ENCODE data around the gene GPR17. TPM values are rescaled to one million over a fixed set of nuclear protein-coding genes. Genes with fewer than 3 reads are reported as not detected.

Gene GPR17
- total RNA-seq, 1 donor from 2014 or later, result not detected

- H3K9me3 Mint-ChIP-seq (ENCODE audit: unreplicated experiment), result no peaks in the 10 kb centered on the region
- no peak overlapping the region for H3K27ac Mint-ChIP-seq (ENCODE audit: unreplicated experiment)
- TF ChIP-seq CTCF (IDR thresholded peaks at IDR 0.05), result no peak
- peaks cover 1% of the 10 kb centered on the region for H3K36me3 Mint-ChIP-seq (ENCODE audit: unreplicated experiment)
- no peak overlapping the region for H3K4me3 Mint-ChIP-seq (ENCODE audit: unreplicated experiment)
- no peak for DNase-seq (ENCODE audit: extremely low spot score, unreplicated experiment)
- H3K27me3 Mint-ChIP-seq (ENCODE audit: unreplicated experiment), result no peaks in the 10 kb centered on the region
- peaks cover 47% of the 10 kb centered on the region for H3K4me1 Mint-ChIP-seq (ENCODE audit: unreplicated experiment)
Observed at GRCh38 chr2:127659408-127660290, 13.7 kb downstream of the GPR17 start.

GRCh38 chr2:127660291-127660578, 14.3 kb downstream of the GPR17 start:
- DNase-seq (ENCODE audit: extremely low spot score, unreplicated experiment), result no peak
- Mint-ChIP-seq H3K4me3 (ENCODE audit: unreplicated experiment) (no peak overlapping the region), H3K27me3 (ENCODE audit: unreplicated experiment) (no peaks in the 10 kb centered on the region), H3K9me3 (ENCODE audit: unreplicated experiment) (no peaks in the 10 kb centered on the region), H3K4me1 (ENCODE audit: unreplicated experiment) (peaks cover 47% of the 10 kb centered on the region), H3K27ac (ENCODE audit: unreplicated experiment) (no peak overlapping the region), H3K36me3 (ENCODE audit: unreplicated experiment) (peaks cover 4% of the 10 kb centered on the region)
- TF ChIP-seq CTCF (IDR thresholded peaks at IDR 0.05), result no peak

DNA sequence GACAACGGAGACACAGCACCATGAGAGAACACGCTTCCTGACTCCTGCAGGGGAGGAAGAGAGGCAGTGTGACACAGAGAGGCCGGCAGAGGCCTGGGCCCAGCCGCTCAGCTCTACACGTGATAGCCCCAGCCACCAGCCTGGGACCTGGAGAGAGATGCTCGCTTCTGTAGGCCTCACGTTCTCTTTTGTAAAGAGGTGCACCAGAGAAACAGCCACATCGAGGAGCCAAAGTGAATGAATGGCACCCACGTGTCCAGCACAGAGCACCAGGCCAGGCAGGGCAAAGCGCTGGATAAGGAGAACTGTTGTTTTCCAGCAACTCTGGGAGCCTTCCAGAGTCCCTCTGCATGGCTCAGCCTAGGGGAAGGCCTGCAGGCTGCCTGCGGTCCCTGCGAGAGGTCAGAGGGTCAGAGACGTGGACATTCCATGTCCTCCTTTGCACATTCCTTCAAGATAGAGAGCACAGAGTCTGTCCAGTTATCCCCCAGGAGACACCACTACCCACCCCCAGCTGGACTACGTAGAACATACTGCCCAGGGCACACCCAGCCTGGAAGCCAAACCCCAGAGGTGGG, 15.2 kb downstream of the GPR17 start:
- no peaks in the 10 kb centered on the region for H3K9me3 Mint-ChIP-seq (ENCODE audit: unreplicated experiment)
- no peak for DNase-seq (ENCODE audit: extremely low spot score, unreplicated experiment)
- H3K4me3 Mint-ChIP-seq (ENCODE audit: unreplicated experiment), result no peak overlapping the region
- H3K4me1 Mint-ChIP-seq (ENCODE audit: unreplicated experiment), result peaks cover 47% of the 10 kb centered on the region
- peak overlapping the region; percentile 8 for H3K27ac Mint-ChIP-seq (ENCODE audit: unreplicated experiment)
- peaks cover 4% of the 10 kb centered on the region for H3K36me3 Mint-ChIP-seq (ENCODE audit: unreplicated experiment)
- H3K27me3 Mint-ChIP-seq (ENCODE audit: unreplicated experiment), result no peaks in the 10 kb centered on the region
- no peak for TF ChIP-seq CTCF (IDR thresholded peaks at IDR 0.05)

DNA sequence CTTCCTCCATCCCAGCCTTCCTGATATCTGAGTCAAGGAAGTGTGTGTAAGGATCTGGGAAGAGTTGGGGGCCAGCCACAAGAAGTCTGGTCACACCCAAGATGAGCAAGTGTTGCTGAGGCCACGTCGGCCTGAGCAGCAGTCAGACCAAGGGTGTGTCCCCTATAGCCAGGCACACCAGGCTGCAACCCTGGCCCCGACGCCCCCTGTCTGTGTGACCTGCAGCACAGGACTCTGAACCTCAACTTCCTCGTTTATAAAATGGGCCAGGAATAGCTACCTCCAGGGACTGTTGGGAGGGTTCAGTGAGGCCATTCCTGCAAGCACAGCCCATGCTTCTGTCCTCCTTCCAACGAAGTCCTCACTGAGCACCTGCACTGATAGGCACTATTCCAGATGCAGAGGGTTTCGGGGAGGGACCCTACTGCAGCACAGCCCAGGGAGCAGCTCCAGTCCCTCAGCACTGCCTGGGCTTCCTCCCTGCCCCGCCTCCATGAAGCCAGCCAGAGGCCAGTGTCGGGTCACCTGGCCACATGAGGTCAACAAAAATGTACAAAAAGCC, 16.1 kb downstream of the GPR17 start:
- peak overlapping the region; percentile 47 for H3K27ac Mint-ChIP-seq (ENCODE audit: unreplicated experiment)
- H3K27me3 Mint-ChIP-seq (ENCODE audit: unreplicated experiment), result no peaks in the 10 kb centered on the region
- H3K9me3 Mint-ChIP-seq (ENCODE audit: unreplicated experiment), result no peaks in the 10 kb centered on the region
- H3K4me1 Mint-ChIP-seq (ENCODE audit: unreplicated experiment), result peaks cover 47% of the 10 kb centered on the region
- TF ChIP-seq CTCF (IDR thresholded peaks at IDR 0.05), result no peak
- DNase-seq (ENCODE audit: extremely low spot score, unreplicated experiment), result no peak
- H3K36me3 Mint-ChIP-seq (ENCODE audit: unreplicated experiment), result peaks cover 2% of the 10 kb centered on the region
- H3K4me3 Mint-ChIP-seq (ENCODE audit: unreplicated experiment), result no peak overlapping the region

DNA sequence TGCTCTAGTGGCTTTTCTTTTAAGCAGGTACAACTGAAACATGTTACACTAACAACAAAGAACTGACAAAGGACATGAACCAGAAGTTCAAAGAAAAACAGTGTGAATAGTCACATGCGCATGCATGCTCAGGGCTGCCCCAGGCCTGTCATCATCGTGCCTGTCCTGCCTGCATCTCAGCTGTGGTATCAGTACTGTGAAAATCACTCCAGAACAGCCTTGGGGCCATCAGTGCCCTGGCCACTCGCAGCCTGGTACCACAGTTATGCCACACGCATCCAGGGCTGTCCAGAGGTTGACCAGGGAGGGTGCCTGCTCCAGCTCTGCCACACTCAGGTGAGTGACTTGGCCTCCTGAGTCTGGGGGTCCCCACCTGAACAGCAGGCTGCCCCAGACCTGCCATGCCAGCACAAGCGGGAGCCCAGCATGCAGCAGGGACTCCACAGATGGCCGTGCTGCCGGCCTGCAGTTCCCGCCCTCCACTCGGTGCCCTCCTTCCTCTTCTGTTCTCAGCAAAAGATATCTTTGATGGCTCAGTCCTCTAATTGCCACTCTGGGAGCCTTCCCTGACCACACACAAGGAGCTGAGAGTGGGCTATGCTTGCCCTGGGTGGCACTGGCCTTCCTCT, 17.1 kb downstream of the GPR17 start:
- no peak for TF ChIP-seq CTCF (IDR thresholded peaks at IDR 0.05)
- H3K36me3 Mint-ChIP-seq (ENCODE audit: unreplicated experiment), result peaks cover 5% of the 10 kb centered on the region
- H3K27me3 Mint-ChIP-seq (ENCODE audit: unreplicated experiment), result no peaks in the 10 kb centered on the region
- no peak overlapping the region for H3K4me3 Mint-ChIP-seq (ENCODE audit: unreplicated experiment)
- peak overlapping the region; percentile 44 for H3K27ac Mint-ChIP-seq (ENCODE audit: unreplicated experiment)
- H3K4me1 Mint-ChIP-seq (ENCODE audit: unreplicated experiment), result peaks cover 47% of the 10 kb centered on the region
- H3K9me3 Mint-ChIP-seq (ENCODE audit: unreplicated experiment), result no peaks in the 10 kb centered on the region
- DNase-seq (ENCODE audit: extremely low spot score, unreplicated experiment), result no peak

All from osteocyte (in vitro differentiated cells).